AG09319 (cell line): ENCODE measurements around the gene DDX39A.

ENCODE experiments used
- DNase-seq: peaks from one replicate; pipeline ENCODE4 v3.0.0-alpha.2; 2010; ENCODE audit warnings: low read depth; ENCODE audit errors: extremely low read depth
- TF ChIP-seq, protein P1 (sequence below): IDR thresholded peaks from 2 replicates; pipeline ENCODE4 v1.5.1; 2011; ENCODE audit warnings: low read depth, mild to moderate bottlenecking, inconsistent platforms, low read length, moderate library complexity

The DDX39A gene

GRCh38 chr19:14411161-14411937 lies 7.8 kb downstream of the DDX39A start:
- TF ChIP-seq, protein P1, sequence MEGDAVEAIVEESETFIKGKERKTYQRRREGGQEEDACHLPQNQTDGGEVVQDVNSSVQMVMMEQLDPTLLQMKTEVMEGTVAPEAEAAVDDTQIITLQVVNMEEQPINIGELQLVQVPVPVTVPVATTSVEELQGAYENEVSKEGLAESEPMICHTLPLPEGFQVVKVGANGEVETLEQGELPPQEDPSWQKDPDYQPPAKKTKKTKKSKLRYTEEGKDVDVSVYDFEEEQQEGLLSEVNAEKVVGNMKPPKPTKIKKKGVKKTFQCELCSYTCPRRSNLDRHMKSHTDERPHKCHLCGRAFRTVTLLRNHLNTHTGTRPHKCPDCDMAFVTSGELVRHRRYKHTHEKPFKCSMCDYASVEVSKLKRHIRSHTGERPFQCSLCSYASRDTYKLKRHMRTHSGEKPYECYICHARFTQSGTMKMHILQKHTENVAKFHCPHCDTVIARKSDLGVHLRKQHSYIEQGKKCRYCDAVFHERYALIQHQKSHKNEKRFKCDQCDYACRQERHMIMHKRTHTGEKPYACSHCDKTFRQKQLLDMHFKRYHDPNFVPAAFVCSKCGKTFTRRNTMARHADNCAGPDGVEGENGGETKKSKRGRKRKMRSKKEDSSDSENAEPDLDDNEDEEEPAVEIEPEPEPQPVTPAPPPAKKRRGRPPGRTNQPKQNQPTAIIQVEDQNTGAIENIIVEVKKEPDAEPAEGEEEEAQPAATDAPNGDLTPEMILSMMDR, result no peak

GRCh38 chr19:14410091-14411051 lies 8.8 kb downstream of the DDX39A start:
- TF ChIP-seq, protein P1, result no peak

More at GRCh38 chr19:14411161-14411937, 7.8 kb downstream of the DDX39A start:
- no peak for DNase-seq

GRCh38 chr19:14409146-14410023 lies 9.8 kb downstream of the DDX39A start:
- TF ChIP-seq, protein P1, result no peak
- DNase-seq, result no peak

More at GRCh38 chr19:14410091-14411051, 8.8 kb downstream of the DDX39A start:
- no peak for DNase-seq

- TF ChIP-seq, protein P1, result no peak
- no peak for DNase-seq
Observed at GRCh38 chr19:14408491-14409145, 10.5 kb downstream of the DDX39A start.

DNA sequence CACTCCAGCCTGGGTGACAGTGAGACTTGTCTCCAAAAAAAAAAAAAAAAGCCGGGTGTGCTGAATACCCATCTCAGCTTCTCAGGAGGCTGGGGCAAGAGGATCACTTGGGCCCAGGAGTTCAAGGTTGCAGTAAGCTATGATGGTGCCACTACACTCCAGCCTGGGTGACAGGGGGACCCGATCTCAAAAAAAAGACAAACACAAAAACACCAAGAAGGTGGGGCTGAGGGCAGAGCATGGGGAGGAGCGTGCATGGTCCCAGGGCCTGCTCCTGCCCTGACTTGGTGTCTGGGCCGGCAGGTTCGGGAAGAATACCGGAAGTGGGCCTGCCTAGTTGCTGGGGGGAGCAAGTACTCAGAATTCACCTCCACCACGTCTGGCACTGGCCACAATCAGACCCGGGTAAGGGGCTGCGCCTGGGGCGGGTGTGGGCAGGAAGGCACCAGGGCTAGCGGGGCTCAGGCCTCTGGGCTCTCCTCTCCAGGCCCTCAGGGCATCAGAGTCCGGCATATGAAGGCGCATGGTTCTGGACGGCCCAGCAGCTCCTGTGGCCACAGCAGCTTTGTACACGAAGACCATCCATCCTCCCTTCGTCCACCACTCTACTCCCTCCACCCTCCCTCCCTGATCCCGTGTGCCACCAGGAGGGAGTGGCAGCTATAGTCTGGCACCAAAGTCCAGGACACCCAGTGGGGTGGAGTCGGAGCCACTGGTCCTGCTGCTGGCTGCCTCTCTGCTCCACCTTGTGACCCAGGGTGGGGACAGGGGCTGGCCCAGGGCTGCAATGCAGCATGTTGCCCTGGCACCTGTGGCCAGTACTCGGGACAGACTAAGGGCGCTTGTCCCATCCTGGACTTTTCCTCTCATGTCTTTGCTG lies 11.3 kb downstream of the DDX39A start:
- DNase-seq, result no peak
- TF ChIP-seq, protein P1, result no peak
